ENCODE results near the gene TRIM36. TPM values are rescaled to one million over a fixed set of nuclear protein-coding genes. Genes with fewer than 3 reads are reported as not detected.

Gene TRIM36
- total and polyA plus RNA-seq, 2 of the 8 experiments (the other 6 are each of a cell fraction or from before 2014, with no cell fraction given), result 8.5 to 14.1 TPM

DNA sequence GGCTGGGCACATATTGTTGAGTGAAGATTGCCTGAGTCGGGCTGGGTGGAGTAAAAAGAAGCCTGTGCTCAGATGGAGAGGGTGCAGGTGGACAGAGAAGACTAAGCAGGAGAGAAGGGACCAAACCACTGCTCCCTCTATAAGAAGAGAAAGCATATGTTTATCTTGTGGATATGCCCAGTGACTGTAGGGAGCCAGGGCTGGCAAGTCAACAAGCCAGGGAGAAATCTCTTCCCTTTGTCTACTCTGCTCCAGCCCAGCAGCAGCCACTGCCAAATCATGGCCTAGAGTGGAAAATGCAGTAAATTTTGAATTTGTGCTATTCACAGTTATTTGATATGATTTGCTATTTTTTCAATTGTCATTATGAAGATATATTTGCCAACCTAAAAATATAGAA is 33.2 kb upstream of the TRIM36 start (continued):
- TF ChIP-seq, protein P1, sequence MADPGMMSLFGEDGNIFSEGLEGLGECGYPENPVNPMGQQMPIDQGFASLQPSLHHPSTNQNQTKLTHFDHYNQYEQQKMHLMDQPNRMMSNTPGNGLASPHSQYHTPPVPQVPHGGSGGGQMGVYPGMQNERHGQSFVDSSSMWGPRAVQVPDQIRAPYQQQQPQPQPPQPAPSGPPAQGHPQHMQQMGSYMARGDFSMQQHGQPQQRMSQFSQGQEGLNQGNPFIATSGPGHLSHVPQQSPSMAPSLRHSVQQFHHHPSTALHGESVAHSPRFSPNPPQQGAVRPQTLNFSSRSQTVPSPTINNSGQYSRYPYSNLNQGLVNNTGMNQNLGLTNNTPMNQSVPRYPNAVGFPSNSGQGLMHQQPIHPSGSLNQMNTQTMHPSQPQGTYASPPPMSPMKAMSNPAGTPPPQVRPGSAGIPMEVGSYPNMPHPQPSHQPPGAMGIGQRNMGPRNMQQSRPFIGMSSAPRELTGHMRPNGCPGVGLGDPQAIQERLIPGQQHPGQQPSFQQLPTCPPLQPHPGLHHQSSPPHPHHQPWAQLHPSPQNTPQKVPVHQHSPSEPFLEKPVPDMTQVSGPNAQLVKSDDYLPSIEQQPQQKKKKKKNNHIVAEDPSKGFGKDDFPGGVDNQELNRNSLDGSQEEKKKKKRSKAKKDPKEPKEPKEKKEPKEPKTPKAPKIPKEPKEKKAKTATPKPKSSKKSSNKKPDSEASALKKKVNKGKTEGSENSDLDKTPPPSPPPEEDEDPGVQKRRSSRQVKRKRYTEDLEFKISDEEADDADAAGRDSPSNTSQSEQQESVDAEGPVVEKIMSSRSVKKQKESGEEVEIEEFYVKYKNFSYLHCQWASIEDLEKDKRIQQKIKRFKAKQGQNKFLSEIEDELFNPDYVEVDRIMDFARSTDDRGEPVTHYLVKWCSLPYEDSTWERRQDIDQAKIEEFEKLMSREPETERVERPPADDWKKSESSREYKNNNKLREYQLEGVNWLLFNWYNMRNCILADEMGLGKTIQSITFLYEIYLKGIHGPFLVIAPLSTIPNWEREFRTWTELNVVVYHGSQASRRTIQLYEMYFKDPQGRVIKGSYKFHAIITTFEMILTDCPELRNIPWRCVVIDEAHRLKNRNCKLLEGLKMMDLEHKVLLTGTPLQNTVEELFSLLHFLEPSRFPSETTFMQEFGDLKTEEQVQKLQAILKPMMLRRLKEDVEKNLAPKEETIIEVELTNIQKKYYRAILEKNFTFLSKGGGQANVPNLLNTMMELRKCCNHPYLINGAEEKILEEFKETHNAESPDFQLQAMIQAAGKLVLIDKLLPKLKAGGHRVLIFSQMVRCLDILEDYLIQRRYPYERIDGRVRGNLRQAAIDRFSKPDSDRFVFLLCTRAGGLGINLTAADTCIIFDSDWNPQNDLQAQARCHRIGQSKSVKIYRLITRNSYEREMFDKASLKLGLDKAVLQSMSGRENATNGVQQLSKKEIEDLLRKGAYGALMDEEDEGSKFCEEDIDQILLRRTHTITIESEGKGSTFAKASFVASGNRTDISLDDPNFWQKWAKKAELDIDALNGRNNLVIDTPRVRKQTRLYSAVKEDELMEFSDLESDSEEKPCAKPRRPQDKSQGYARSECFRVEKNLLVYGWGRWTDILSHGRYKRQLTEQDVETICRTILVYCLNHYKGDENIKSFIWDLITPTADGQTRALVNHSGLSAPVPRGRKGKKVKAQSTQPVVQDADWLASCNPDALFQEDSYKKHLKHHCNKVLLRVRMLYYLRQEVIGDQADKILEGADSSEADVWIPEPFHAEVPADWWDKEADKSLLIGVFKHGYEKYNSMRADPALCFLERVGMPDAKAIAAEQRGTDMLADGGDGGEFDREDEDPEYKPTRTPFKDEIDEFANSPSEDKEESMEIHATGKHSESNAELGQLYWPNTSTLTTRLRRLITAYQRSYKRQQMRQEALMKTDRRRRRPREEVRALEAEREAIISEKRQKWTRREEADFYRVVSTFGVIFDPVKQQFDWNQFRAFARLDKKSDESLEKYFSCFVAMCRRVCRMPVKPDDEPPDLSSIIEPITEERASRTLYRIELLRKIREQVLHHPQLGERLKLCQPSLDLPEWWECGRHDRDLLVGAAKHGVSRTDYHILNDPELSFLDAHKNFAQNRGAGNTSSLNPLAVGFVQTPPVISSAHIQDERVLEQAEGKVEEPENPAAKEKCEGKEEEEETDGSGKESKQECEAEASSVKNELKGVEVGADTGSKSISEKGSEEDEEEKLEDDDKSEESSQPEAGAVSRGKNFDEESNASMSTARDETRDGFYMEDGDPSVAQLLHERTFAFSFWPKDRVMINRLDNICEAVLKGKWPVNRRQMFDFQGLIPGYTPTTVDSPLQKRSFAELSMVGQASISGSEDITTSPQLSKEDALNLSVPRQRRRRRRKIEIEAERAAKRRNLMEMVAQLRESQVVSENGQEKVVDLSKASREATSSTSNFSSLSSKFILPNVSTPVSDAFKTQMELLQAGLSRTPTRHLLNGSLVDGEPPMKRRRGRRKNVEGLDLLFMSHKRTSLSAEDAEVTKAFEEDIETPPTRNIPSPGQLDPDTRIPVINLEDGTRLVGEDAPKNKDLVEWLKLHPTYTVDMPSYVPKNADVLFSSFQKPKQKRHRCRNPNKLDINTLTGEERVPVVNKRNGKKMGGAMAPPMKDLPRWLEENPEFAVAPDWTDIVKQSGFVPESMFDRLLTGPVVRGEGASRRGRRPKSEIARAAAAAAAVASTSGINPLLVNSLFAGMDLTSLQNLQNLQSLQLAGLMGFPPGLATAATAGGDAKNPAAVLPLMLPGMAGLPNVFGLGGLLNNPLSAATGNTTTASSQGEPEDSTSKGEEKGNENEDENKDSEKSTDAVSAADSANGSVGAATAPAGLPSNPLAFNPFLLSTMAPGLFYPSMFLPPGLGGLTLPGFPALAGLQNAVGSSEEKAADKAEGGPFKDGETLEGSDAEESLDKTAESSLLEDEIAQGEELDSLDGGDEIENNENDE (IDR thresholded peaks at IDR 0.05; ENCODE audit: insufficient replicate concordance, low read length), result no peak
